ACHN (cell line): Measurements from ENCODE around the gene CIITA.
A peak's percentile ranks its signal among the peaks of the same experiment; 100 is the strongest.
"Not testable (repeated sequence)": the region's sequence is repeated elsewhere in the genome, so short reads cannot be mapped to it uniquely, and the experiment has no call there.

ENCODE experiments used
- DNase-seq: peaks from one replicate; pipeline ENCODE4 v3.0.0-alpha.2; 2015
- in situ Hi-C: cut with HindIII; loops from 2 replicates; pipeline ENCODE4 v1.10.0; 2017; ENCODE audit warnings: low sequenced_read_pairs, low pct_ligation_motif_present, low pct_unique_long_range_greater_than_20kb

The CIITA gene

DNA sequence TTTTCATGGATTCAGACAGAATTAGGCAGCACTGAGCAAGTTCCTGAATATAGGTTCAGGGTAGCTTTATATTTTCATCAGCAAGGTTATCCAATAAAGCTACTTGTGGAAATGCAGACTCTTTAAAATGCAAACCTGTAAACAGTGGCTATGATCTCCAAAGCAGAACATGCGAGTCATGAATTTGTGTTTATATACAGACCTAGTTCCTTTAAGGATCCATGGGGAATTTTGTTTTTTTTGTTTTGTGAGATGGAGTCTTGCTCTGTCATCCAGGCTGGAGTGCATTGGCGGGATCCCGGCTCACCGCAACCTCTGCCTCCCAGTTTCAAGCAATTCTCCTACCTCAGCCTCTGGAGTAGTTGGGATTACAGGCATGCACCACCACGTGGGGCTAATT lies 82.2 kb downstream of the CIITA start:
- DNase-seq, result no peak
- in situ Hi-C loops, result no loop called here

DNA sequence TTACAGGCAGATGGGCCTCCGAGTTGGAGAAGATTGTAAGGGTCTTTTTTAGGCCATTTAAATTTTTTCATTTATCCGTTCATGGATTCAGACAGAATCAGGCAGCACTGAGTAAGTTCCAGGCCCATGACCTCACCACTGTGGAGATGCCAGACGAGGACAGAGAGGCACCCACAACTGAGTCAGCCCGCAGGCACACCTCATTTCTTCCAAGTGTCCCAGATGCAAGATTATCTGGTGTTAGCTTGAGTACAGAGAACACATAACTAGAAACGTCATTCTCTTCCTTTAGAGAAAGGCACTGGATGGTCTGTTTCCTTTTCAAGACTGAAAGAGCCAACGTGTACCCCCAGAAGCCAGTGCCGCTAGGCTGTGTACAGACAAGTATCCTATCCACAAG lies 84.2 kb downstream of the CIITA start:
- peak; percentile 59 for DNase-seq
- in situ Hi-C loops, result no loop called here

DNA sequence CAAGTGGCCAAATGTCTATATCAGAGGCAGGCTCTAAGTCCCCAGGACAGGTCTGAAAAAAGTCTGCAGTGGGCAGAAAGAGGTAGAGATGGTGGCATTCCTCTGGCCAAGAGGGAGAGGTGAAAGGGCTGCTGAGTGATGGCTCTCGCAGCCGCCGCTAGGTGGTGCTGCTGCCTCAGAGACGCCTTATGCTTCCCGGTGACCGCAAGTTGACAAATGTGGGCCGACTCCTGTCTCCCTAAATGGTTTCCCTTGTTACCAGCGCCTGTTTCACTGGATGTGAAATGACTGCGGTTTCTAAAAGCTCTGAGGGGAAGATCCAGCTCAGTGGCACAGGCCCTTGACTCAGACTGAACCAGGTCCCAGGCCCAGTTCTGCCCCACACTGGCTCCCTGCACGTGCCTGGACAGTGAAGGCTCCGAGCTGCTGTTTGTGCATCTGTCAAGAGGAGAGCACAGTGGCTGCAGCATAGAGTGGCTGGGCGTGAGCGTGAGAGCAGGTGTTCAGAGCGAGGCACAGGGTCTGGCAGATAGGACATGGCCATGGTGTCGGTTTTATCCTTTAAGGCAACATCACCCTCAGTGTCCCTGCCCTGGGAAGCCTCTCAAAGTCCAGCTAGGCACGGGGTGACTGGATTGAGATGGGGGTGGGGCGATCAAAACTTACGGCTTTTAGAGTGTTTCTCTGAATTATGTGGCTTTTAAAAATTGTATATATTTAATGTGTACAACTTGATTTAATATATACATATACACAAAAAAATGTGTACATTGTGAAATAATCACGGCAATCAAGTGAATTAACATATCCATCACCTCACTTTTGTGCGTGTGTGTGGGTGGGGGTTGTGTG lies 87.3 kb downstream of the CIITA start:
- in situ Hi-C loops, result no loop called here
- peak; percentile 72 for DNase-seq

DNA sequence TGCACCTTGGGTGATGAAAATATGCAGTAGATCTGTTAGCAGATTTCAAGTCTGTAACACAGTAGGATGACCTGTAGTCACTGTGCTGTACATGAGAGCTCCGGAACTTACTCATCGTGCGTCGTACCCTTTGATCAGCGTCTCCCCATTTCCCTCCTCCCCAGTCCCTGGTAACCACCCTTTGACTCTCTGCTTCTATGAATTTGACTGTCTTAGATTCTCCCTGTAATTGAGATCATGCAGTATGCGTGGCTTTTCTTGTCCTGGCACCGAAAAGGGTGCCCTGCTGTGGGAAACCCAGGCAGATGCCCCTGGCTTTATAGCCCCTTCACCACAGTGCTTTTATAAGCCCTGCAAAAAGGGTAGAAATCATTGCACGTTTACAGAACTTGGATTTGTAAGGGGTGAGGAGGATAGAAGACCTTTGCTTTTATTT lies 87.9 kb downstream of the CIITA start:
- no peak for DNase-seq
- in situ Hi-C loops, result no loop called here

DNA sequence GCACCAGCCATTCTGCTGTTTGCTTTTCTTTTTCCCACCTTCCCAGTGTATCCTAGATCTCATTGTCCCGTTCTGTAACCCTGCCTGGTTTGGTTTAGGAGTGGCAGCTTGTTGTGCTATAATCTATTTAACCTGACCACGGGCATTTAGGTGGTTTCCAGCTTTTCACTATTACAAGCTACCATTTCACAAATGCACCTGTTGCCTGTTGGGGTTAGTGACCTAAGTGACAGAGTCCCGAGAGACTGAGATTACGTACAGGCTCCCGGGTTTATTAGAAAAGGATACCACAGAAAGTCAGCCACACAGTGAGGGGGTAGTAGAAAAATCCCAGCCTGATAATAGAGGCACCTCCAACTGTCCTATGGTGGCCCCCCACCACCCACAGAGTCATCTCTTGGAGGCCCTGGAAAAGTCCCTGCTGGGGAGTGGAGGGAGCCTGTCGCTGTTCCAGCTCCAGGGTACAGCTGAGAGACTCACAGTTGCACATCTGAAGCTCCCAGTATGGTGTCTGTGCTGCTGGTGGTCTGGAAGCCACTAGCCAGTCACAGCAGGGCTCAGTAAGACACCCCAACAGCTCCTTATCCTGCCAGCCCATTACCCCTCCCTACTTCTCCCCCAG lies 88.5 kb downstream of the CIITA start:
- no peak for DNase-seq
- in situ Hi-C loops, result no loop called here

DNA sequence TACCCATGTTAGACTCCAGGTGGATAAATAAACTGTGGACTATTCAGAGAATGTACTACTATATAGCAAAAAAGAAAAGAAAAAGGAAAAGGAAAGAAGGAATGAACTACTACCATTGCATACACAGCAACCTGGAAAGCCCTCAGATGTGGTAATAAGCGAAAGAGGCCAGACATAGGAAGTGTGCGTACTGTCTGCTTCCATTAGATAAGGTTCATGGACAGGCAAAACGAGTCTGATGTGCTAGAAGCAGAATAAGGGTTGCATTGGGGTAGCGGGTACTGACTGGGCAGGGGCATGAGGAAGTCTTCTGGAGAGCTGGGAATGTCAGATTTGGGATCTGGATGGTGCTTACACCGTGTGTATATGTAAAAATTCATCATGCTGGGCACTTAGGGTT lies 89.1 kb downstream of the CIITA start:
- in situ Hi-C loops, result no loop called here
- no peak for DNase-seq

DNA sequence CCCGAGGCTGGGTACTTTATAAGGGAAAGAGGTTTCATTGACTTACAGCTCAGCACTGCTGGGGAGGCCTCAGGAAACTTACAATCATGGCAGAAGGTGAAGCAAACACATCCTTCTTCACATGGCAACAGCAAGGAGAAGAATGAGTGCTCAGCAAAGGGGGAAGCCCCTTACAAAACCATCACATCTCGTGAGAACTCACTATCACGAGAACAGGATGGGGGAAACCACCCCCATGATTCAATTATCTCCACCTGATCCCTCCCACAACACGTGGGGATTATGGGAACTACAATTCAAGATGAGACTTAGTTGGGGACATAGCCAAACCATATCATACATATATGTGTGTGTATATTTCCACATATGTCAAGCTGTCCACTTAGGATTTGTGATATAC lies 89.6 kb downstream of the CIITA start:
- in situ Hi-C loops, DNase-seq: not testable (repeated sequence)

DNA sequence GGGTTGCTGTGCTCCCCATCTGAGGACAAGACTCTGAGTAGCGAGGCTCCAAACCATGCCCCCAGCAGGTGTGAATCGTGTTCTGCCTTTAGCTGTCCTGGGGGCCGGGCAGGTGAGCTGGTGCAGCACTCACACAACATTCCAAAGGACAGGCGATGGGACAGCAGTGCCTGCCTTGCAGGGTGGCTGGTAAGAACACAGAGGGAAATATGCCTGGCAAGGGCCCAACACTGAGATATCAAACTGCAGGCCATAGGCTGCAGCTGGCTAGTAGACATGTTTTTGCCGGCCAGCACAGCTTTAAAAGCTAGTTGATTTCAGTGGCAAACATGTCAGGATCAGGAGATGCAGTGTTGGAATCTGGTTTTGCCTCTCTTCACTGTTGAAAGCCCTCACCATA lies 91.0 kb downstream of the CIITA start:
- DNase-seq, result no peak
- in situ Hi-C loops, result no loop called here

DNA sequence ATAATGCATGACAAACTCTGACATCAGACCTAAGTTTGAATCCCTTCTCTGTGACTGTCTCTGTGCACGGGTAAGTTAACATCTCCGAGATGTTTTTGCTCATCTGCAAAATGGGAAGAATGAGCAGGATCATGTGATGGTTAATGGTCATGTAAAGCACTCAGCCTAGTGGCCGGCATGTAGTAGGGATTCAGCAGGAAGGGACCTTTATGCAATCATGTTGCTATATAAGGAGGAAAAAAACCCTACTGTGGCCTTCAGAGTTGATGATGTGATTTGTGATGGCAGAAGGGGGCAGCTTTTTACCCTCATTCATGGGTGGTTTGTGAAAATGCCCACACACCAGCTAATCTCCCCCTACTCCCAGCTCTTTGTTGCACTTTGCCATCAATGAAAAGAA lies 91.5 kb downstream of the CIITA start:
- in situ Hi-C loops, result no loop called here
- DNase-seq, result no peak

DNA sequence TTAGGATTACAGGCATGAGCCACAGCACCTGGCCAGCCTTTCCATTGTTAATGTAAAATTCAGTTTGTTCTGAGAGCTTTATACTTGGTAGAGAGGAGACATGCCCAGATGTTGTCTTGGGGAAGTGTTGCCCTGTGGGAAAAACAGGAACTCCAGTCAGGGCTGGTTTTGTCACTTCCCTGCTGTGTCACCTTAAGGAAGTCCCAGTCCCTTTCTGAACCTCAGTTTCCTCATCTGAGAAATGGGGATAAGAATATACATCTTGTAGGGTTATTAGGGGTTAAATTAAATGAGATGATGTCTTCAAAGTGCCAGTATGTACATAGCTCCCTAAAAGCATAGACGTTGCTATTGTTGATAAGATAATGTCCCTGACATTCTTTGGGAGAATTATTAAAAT lies 92.6 kb downstream of the CIITA start:
- no peak for DNase-seq
- in situ Hi-C loops, result no loop called here

DNA sequence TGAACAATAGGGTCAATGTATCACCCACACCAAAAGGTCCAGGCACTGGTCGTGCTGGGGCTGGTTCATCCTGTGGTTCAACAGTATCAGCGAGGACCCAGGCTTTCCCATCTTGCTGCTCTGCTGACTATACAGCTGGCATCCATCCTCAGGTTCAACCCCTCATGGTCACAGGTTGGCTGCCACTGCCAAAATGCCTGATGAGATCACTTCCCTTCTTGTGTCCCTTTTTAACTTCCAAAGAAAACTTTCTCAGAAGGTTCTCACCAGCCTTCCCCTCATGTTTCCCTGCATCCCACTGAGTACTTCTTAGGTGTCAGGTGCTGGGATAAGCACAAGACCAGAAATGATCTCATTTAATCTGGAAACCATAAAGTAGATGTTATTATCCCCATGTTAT lies 93.1 kb downstream of the CIITA start:
- no peak for DNase-seq
- in situ Hi-C loops, result no loop called here

DNA sequence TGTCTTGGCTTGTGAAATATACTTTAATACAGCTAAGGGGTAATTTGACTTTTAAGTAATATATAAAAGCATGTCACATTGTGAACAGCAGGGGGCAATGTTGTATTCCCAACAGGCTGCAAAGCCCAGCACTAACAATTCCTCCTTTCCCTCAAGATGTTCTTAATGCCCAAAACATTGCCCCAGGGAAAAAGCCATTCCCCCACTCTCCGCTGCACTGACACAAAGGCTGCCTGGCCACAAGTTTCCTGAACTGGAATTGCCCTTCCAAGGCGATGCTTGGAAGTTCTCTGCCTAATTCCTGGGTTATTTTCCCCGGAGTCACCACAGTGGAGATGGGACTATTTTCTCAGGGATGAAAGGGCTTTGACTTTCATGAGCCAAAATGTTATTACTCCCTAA lies 94.6 kb downstream of the CIITA start:
- DNase-seq, result peak; percentile 67
- in situ Hi-C loops, result no loop called here

DNA sequence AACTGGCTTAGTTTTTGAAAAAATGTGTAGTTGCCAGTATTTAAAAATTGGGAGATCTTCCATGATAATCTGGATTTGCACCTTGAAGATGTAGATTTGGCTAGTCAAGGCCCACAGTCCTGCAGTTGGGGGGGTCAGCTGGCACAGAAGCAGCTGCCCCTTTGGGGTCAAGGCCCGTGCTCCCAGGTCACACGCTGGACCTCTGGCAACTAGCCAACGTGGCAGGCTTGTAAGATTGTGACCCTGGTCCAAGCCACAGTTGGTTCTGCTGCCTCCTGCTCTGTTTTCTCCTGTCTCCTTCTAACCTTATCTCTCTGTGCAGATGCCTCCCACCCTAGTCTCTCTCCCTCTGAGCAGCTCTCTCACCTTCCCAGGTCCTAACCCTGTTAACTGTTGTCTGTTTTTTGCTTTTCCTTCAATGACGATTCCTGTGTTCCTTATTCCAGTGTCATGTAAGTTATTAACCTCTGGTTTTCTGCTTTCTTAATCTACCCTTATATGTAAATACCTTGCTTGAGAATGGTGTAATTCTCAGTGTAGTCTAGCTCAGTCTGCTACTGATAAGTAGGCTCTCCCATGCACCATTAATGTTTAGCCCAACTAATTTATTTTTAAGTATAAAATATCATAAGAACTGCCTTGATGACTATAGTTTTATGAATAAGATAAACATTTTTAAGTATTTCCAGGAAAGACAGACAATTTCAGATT lies 95.3 kb downstream of the CIITA start:
- DNase-seq, result no peak
- in situ Hi-C loops, result no loop called here

DNA sequence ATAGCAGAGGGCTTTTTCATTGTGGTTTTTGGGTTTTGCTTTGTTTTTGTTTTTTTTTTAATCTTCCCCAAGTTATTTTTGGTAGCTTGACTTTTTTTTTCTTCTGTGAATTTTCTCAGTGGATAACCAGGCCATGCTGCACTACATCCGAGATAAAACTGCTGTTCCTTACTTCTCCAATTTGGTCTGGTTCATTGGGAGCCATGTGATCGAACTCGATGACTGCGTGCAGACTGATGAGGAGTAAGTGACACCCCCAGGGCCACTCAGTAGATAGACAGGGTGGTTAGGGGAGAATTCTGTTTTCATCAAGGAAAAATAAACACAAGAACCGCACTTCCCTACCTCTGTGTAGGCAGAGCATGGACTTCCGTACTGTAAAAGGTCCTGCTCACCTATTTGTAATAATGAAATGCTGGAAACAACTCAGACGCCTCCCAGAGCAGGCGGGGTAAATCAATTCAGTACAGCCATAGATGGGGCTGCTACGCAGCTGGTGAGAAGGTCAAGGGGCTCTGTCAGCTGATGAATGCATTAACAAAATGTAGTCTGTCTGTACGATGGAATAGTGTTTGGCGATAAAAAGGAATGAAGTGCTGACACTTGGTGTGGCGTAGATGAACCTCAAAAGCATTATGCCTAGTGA lies 95.9 kb downstream of the CIITA start:
- no peak for DNase-seq
- in situ Hi-C loops, result no loop called here

DNA sequence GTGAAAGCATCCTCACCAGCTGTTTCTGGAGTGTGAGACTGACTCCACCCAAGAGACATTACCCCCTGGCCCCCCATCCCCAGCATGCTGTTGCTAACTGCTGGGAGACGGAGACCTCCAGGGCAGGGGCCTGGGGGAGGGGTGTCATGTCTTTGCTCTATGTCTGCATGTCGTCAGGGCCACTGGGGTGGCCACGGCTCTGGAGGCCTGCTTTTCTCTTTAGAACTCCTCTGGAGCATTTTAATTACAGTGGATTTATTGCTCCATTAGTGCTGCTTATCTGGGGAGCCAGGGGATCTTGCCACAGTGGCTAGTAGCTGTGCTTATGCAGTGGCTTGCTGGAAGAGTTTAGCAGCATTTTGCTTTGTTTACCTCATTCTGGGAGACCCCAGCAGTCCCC lies 99.6 kb downstream of the CIITA start:
- no peak for DNase-seq
- in situ Hi-C loops, result no loop called here

DNA sequence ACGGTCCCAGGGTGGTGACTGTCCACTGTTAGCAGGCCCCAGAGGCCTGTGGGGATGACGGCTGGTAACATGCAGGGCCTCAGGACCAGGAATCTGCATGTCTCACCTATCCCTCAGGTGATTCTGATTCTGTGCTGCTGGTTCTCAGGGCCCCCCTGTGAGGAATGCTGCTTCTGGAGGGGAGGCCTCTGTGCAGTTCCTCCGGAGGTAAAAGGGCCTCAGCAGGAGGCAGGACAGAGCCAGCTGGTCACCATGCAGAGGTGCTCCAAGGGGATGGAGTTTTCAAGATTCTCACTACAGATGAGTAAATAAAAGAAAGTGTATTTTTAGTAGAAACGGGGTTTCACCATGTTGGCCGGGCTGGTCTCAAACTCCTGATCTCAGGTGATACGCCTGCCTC lies 101.1 kb downstream of the CIITA start:
- in situ Hi-C loops, result no loop called here
- DNase-seq, result no peak

DNA sequence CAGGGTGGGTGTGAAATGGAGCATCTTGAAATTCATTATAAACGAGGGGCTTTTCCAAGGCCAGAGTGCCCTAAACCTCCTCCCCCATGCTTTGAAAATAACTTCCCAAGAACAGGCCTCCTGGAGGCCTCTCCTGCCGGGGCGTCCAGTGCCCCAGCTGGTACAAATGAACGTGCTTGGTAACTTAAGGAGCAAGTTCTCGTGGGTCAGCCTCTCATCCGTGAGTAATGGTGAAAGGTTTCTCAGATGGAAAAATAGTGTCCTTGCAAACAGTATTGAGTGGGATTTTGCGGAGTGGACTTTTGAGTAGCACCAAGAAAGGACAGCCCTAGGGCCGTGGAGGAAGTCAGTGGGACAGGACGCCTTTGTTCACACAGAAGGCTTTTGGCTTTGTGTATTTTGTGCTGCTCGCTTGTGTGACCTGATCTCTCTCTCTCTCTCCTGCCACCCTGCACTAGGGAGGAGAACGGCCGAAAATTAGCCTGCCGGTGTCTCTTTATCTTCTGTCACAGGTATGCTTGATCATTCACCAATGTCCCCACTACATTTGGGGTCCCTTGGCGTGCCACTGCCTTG lies 102.0 kb downstream of the CIITA start:
- no peak for DNase-seq
- in situ Hi-C loops, result no loop called here

DNA sequence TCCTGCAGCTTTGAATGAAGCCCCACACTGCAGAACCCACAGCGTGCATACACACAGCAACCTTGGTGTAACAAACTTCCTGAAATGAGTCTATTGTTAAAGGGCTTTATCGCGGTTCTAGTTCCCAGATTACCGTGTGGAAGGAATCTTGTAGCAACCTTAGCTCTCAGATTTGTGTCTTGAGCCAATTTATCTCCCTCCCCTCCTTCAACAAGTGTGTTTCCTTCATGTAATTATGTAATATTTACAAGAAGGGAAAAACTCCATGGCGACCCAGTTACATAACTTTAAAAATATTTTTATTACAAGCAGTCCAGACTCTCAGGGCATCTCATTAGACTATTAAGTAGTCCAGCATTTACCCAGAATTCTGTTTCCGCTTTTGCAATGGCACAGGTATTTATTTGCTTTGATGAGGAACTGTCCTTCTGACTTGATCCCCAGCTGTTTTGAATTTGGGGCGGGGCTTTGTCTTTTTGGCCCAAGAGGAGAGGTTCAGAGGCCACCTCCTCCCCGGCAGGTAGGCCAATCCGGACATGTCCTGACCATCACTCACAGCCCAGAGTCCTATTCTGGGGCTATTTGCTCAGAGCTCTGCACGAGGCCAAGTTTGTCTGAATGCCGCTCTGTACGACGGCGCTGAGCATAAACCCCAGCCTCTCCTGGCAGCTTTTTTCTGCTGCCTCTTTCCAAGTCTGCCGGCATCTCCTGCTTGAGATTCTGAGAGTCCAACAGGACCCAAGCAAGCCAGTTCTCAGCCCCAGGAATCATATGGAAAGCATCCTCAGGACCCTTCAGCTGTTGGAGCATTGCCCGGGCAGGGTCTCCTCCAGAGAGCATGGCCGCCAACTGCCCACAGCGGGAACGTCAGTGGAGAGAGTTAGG lies 103.0 kb downstream of the CIITA start:
- in situ Hi-C loops, result no loop called here
- DNase-seq, result no peak
